ENCODE results near the gene NR2C2.

Gene NR2C2

GRCh38 chr3:15033103-15033502, 85.7 kb downstream of the NR2C2 start:
- no peak overlapping the region for H3K23ac ChIP-seq (ENCODE audit: low read length)
- WGBS (ENCODE audit: extremely low coverage, insufficient coverage, low lambda C conversion rate) = no CpG with 5 or more reads among the region's 3 CpGs
- no peaks in the 10 kb centered on the region for H3K27me3 ChIP-seq (ENCODE audit: insufficient read depth, low read length, poor library complexity)
- H3K4me3 ChIP-seq (ENCODE audit: low read length) = no peak overlapping the region
- no peaks in the 10 kb centered on the region for H3K79me1 ChIP-seq (ENCODE audit: low read length)
- H2BK120ac ChIP-seq (ENCODE audit: low read depth, low read length) = no peak overlapping the region
- H3K79me2 ChIP-seq (ENCODE audit: control insufficient read depth, insufficient read depth, low read length) = no peaks in the 10 kb centered on the region
- no peak overlapping the region for H3K4me2 ChIP-seq (ENCODE audit: low read length)
- H3K18ac ChIP-seq (ENCODE audit: low read length) = no peak overlapping the region
- no peak overlapping the region for H3K27ac ChIP-seq (ENCODE audit: low read depth, low read length)
- no peak for DNase-seq
- no peak overlapping the region for H3K9ac ChIP-seq (ENCODE audit: low read length)
- no peak overlapping the region for H3K56ac ChIP-seq (ENCODE audit: low read length)
- no peaks in the 10 kb centered on the region for H3K4me1 ChIP-seq (ENCODE audit: control insufficient read depth, low read depth, low read length)
- peaks cover 23% of the 10 kb centered on the region for H3K36me3 ChIP-seq (ENCODE audit: control insufficient read depth, insufficient read depth, low read length)
- H2BK15ac ChIP-seq (replicated peaks; ENCODE audit: low read depth) = no peak overlapping the region
- H4K5ac ChIP-seq (ENCODE audit: low read length) = no peak overlapping the region
- no peak overlapping the region for H4K8ac ChIP-seq (ENCODE audit: low read depth, low read length)
- H3K4ac ChIP-seq (ENCODE audit: low read depth, low read length) = no peak overlapping the region
- no peak overlapping the region for H2BK5ac ChIP-seq (ENCODE audit: low read length)
- no peak overlapping the region for H2AK5ac ChIP-seq (ENCODE audit: low read length)

GRCh38 chr3:15038306-15038705, 90.9 kb downstream of the NR2C2 start:
- Histone ChIP-seq H3K27me3 (ENCODE audit: insufficient read depth, low read length, poor library complexity) (no peaks in the 10 kb centered on the region), H2AK5ac (ENCODE audit: low read length) (no peak overlapping the region), H3K4me3 (ENCODE audit: low read length) (no peak overlapping the region), H3K9ac (ENCODE audit: low read length) (no peak overlapping the region), H3K23ac (ENCODE audit: low read length) (no peak overlapping the region), H3K27ac (ENCODE audit: low read depth, low read length) (no peak overlapping the region), H3K79me1 (ENCODE audit: low read length) (no peaks in the 10 kb centered on the region), H3K4me2 (ENCODE audit: low read length) (no peak overlapping the region), H2BK5ac (ENCODE audit: low read length) (no peak overlapping the region), H4K5ac (ENCODE audit: low read length) (no peak overlapping the region), H2BK15ac (replicated peaks; ENCODE audit: low read depth) (no peak overlapping the region), H3K79me2 (ENCODE audit: control insufficient read depth, insufficient read depth, low read length) (no peaks in the 10 kb centered on the region), H3K18ac (ENCODE audit: low read length) (no peak overlapping the region), H2BK120ac (ENCODE audit: low read depth, low read length) (no peak overlapping the region), H3K36me3 (ENCODE audit: control insufficient read depth, insufficient read depth, low read length) (peaks cover 23% of the 10 kb centered on the region), H3K56ac (ENCODE audit: low read length) (no peak overlapping the region), H3K4me1 (ENCODE audit: control insufficient read depth, low read depth, low read length) (no peaks in the 10 kb centered on the region), H4K8ac (ENCODE audit: low read depth, low read length) (no peak overlapping the region), H3K4ac (ENCODE audit: low read depth, low read length) (no peak overlapping the region)
- no CpG with 5 or more reads among the region's 6 CpGs for WGBS (ENCODE audit: extremely low coverage, insufficient coverage, low lambda C conversion rate)
- no peak for DNase-seq

- DNase-seq = no peak
- H3K9ac ChIP-seq (ENCODE audit: low read length) = no peak overlapping the region
- H4K8ac ChIP-seq (ENCODE audit: low read depth, low read length) = no peak overlapping the region
- no peak overlapping the region for H3K23ac ChIP-seq (ENCODE audit: low read length)
- H3K4me3 ChIP-seq (ENCODE audit: low read length) = no peak overlapping the region
- no peak overlapping the region for H2AK5ac ChIP-seq (ENCODE audit: low read length)
- no peak overlapping the region for H4K5ac ChIP-seq (ENCODE audit: low read length)
- peaks cover 29% of the 10 kb centered on the region for H3K36me3 ChIP-seq (ENCODE audit: control insufficient read depth, insufficient read depth, low read length)
- H3K4ac ChIP-seq (ENCODE audit: low read depth, low read length) = no peak overlapping the region
- H2BK5ac ChIP-seq (ENCODE audit: low read length) = no peak overlapping the region
- H3K79me1 ChIP-seq (ENCODE audit: low read length) = no peaks in the 10 kb centered on the region
- no peaks in the 10 kb centered on the region for H3K4me1 ChIP-seq (ENCODE audit: control insufficient read depth, low read depth, low read length)
- no peak overlapping the region for H2BK15ac ChIP-seq (replicated peaks; ENCODE audit: low read depth)
- H3K79me2 ChIP-seq (ENCODE audit: control insufficient read depth, insufficient read depth, low read length) = no peaks in the 10 kb centered on the region
- no peak overlapping the region for H3K18ac ChIP-seq (ENCODE audit: low read length)
- no peak overlapping the region for H3K4me2 ChIP-seq (ENCODE audit: low read length)
- no peak overlapping the region for H2BK120ac ChIP-seq (ENCODE audit: low read depth, low read length)
- no CpG with 5 or more reads among the region's 3 CpGs for WGBS (ENCODE audit: extremely low coverage, insufficient coverage, low lambda C conversion rate)
- H3K27ac ChIP-seq (ENCODE audit: low read depth, low read length) = no peak overlapping the region
- no peaks in the 10 kb centered on the region for H3K27me3 ChIP-seq (ENCODE audit: insufficient read depth, low read length, poor library complexity)
- no peak overlapping the region for H3K56ac ChIP-seq (ENCODE audit: low read length)
These were observed 93.5 kb downstream of the NR2C2 start for GRCh38 chr3:15040844-15041243.

GRCh38 chr3:15041950-15042349, 94.6 kb downstream of the NR2C2 start:
- Histone ChIP-seq H2BK15ac (replicated peaks; ENCODE audit: low read depth) (no peak overlapping the region), H3K56ac (ENCODE audit: low read length) (no peak overlapping the region), H3K4me2 (ENCODE audit: low read length) (no peak overlapping the region), H2AK5ac (ENCODE audit: low read length) (no peak overlapping the region), H3K4me1 (ENCODE audit: control insufficient read depth, low read depth, low read length) (no peaks in the 10 kb centered on the region), H3K4ac (ENCODE audit: low read depth, low read length) (no peak overlapping the region), H3K4me3 (ENCODE audit: low read length) (no peak overlapping the region), H3K23ac (ENCODE audit: low read length) (no peak overlapping the region), H4K5ac (ENCODE audit: low read length) (no peak overlapping the region), H3K18ac (ENCODE audit: low read length) (no peak overlapping the region), H2BK120ac (ENCODE audit: low read depth, low read length) (no peak overlapping the region), H3K9ac (ENCODE audit: low read length) (no peak overlapping the region), H3K79me1 (ENCODE audit: low read length) (no peaks in the 10 kb centered on the region), H3K27ac (ENCODE audit: low read depth, low read length) (no peak overlapping the region), H3K27me3 (ENCODE audit: insufficient read depth, low read length, poor library complexity) (no peaks in the 10 kb centered on the region), H3K79me2 (ENCODE audit: control insufficient read depth, insufficient read depth, low read length) (no peaks in the 10 kb centered on the region), H2BK5ac (ENCODE audit: low read length) (no peak overlapping the region), H4K8ac (ENCODE audit: low read depth, low read length) (no peak overlapping the region), H3K36me3 (ENCODE audit: control insufficient read depth, insufficient read depth, low read length) (peaks cover 32% of the 10 kb centered on the region)
- DNase-seq = no peak
- no CpG with 5 or more reads among the region's 3 CpGs for WGBS (ENCODE audit: extremely low coverage, insufficient coverage, low lambda C conversion rate)

- Histone ChIP-seq H3K9ac (ENCODE audit: low read length) (no peak overlapping the region), H3K27me3 (ENCODE audit: insufficient read depth, low read length, poor library complexity) (no peaks in the 10 kb centered on the region), H4K8ac (ENCODE audit: low read depth, low read length) (no peak overlapping the region), H3K4me3 (ENCODE audit: low read length) (no peak overlapping the region), H3K4me1 (ENCODE audit: control insufficient read depth, low read depth, low read length) (no peaks in the 10 kb centered on the region), H3K23ac (ENCODE audit: low read length) (no peak overlapping the region), H3K4me2 (ENCODE audit: low read length) (no peak overlapping the region), H3K36me3 (ENCODE audit: control insufficient read depth, insufficient read depth, low read length) (peaks cover 30% of the 10 kb centered on the region), H3K18ac (ENCODE audit: low read length) (no peak overlapping the region), H3K56ac (ENCODE audit: low read length) (no peak overlapping the region), H2BK15ac (replicated peaks; ENCODE audit: low read depth) (no peak overlapping the region), H2BK120ac (ENCODE audit: low read depth, low read length) (no peak overlapping the region), H2AK5ac (ENCODE audit: low read length) (no peak overlapping the region), H3K27ac (ENCODE audit: low read depth, low read length) (no peak overlapping the region), H3K79me1 (ENCODE audit: low read length) (no peaks in the 10 kb centered on the region), H3K4ac (ENCODE audit: low read depth, low read length) (no peak overlapping the region), H2BK5ac (ENCODE audit: low read length) (no peak overlapping the region), H3K79me2 (ENCODE audit: control insufficient read depth, insufficient read depth, low read length) (no peaks in the 10 kb centered on the region), H4K5ac (ENCODE audit: low read length) (no peak overlapping the region)
- no CpG with 5 or more reads among the region's 3 CpGs for WGBS (ENCODE audit: extremely low coverage, insufficient coverage, low lambda C conversion rate)
- no peak for DNase-seq
These were observed 95.6 kb downstream of the NR2C2 start for GRCh38 chr3:15042936-15043335.

GRCh38 chr3:15043408-15044171, 96.2 kb downstream of the NR2C2 start:
- Histone ChIP-seq H3K56ac (ENCODE audit: low read length) (no peak overlapping the region), H3K4me2 (ENCODE audit: low read length) (no peak overlapping the region), H3K79me2 (ENCODE audit: control insufficient read depth, insufficient read depth, low read length) (no peaks in the 10 kb centered on the region), H3K4ac (ENCODE audit: low read depth, low read length) (no peak overlapping the region), H3K18ac (ENCODE audit: low read length) (no peak overlapping the region), H2BK5ac (ENCODE audit: low read length) (no peak overlapping the region), H4K8ac (ENCODE audit: low read depth, low read length) (no peak overlapping the region), H3K4me3 (ENCODE audit: low read length) (no peak overlapping the region), H3K23ac (ENCODE audit: low read length) (no peak overlapping the region), H3K27ac (ENCODE audit: low read depth, low read length) (no peak overlapping the region), H3K4me1 (ENCODE audit: control insufficient read depth, low read depth, low read length) (no peaks in the 10 kb centered on the region), H2BK120ac (ENCODE audit: low read depth, low read length) (no peak overlapping the region), H3K27me3 (ENCODE audit: insufficient read depth, low read length, poor library complexity) (no peaks in the 10 kb centered on the region), H3K79me1 (ENCODE audit: low read length) (no peaks in the 10 kb centered on the region), H3K36me3 (ENCODE audit: control insufficient read depth, insufficient read depth, low read length) (peaks cover 26% of the 10 kb centered on the region), H3K9ac (ENCODE audit: low read length) (no peak overlapping the region), H4K5ac (ENCODE audit: low read length) (no peak overlapping the region), H2AK5ac (ENCODE audit: low read length) (no peak overlapping the region), H2BK15ac (replicated peaks; ENCODE audit: low read depth) (no peak overlapping the region)
- no peak for DNase-seq
- WGBS (ENCODE audit: extremely low coverage, insufficient coverage, low lambda C conversion rate) = no CpG with 5 or more reads among the region's 11 CpGs

Data from mesendoderm (in vitro differentiated cells).